ENCODE measurements around the gene IFITM1. TPM values are rescaled to one million over a fixed set of nuclear protein-coding genes. Genes with fewer than 3 reads are reported as not detected.

Gene IFITM1
- total RNA-seq, 1 donor from 2014 or later, result 661 TPM

- intact Hi-C loops (cut with micrococcal nuclease), result no loop called here
Observed at GRCh38 chr11:293271-293851, 20.5 kb upstream of the IFITM1 start.

GRCh38 chr11:293852-294661 lies 19.8 kb upstream of the IFITM1 start:
- intact Hi-C loops (cut with micrococcal nuclease), result no loop called here

- intact Hi-C loops (cut with micrococcal nuclease), result no loop called here
Observed at GRCh38 chr11:294780-295179, 19.1 kb upstream of the IFITM1 start.

GRCh38 chr11:295351-296170 lies 18.3 kb upstream of the IFITM1 start:
- intact Hi-C loops (cut with micrococcal nuclease), result no loop called here

- intact Hi-C loops (cut with micrococcal nuclease), result no loop called here
Observed at GRCh38 chr11:296171-297050, 17.4 kb upstream of the IFITM1 start.

GRCh38 chr11:297051-297585 lies 16.7 kb upstream of the IFITM1 start:
- intact Hi-C loops (cut with micrococcal nuclease), result no loop called here

- intact Hi-C loops (cut with micrococcal nuclease), result no loop called here
Observed at GRCh38 chr11:297586-298405, 16.0 kb upstream of the IFITM1 start.

GRCh38 chr11:298406-299065 lies 15.3 kb upstream of the IFITM1 start:
- intact Hi-C loops (cut with micrococcal nuclease), result no loop called here

- intact Hi-C loops (cut with micrococcal nuclease), result no loop called here
Observed at GRCh38 chr11:299081-299891, 14.6 kb upstream of the IFITM1 start, which contains the start of gene IFITM5. Gene IFITM5, minus strand, starts transcription at chr11:299526. Its CDS starts 36 bp downstream, at chr11:299490.

GRCh38 chr11:299951-300735 lies 13.7 kb upstream of the IFITM1 start:
- intact Hi-C loops (cut with micrococcal nuclease), result no loop called here

GRCh38 chr11:303363-303762 lies 10.5 kb upstream of the IFITM1 start:
- intact Hi-C loops (cut with micrococcal nuclease), result no loop called here

- intact Hi-C loops (cut with micrococcal nuclease), result loop anchor here (2.0 kb wide), 2 partner anchors 93 to 103 kb away; no protein-coding TSS in a partner anchor
Observed at GRCh38 chr11:304061-304506, 9.8 kb upstream of the IFITM1 start.

- intact Hi-C loops (cut with micrococcal nuclease), result loop anchor here (1.0 to 2.0 kb wide), 3 partner anchors 57 to 102 kb away; no protein-coding TSS in a partner anchor
Observed at GRCh38 chr11:304915-305843, 8.7 kb upstream of the IFITM1 start.

- intact Hi-C loops (cut with micrococcal nuclease), result loop anchor here (1.0 to 2.0 kb wide), 3 partner anchors 56 to 101 kb away; no protein-coding TSS in a partner anchor
Observed at GRCh38 chr11:305844-306211, 8.0 kb upstream of the IFITM1 start.

- intact Hi-C loops (cut with micrococcal nuclease), result loop anchor here (1.0 kb wide), 1 partner anchor 13 kb away; the partner anchor contains the start of gene IFITM3
Observed at GRCh38 chr11:306645-307371, 7.0 kb upstream of the IFITM1 start.
